K562 (cell line): ENCODE results near the gene GNAI2.

ENCODE experiments used
- ZNF639 ChIP-seq, 2 experiments: fragments of 200-800 bp in 1 of 2; sonication (Bioruptor generic) in 1 of 2; sonication (generic) in 1 of 2; formaldehyde crosslinking in 1 of 2; IDR thresholded peaks in 1 of 2; conservative IDR thresholded peaks in 1 of 2; 2 replicates each; pipeline versions ENCODE4 v1.5.0 to v1.6.1; 2016 to 2020; ENCODE audit warnings: missing compliant biosample characterization in 1 of 2, missing genetic modification characterization in 1 of 2, missing genetic modification reagents in 1 of 2
- ZNF76 ChIP-seq: fragments of 250-450 bp; sonication (Bioruptor Pico); IDR thresholded peaks from 2 replicates; pipeline ENCODE4 v1.4.0; 2020; ENCODE audit warnings: mild to moderate bottlenecking, moderate library complexity, borderline replicate concordance

GRCh38 chr3:50220109-50220508, 15.9 kb upstream of the GNAI2 start:
- TF ChIP-seq ZNF639 (CRISPR knock-in tag; conservative IDR thresholded peaks at IDR 0.05 in 1 of 2, IDR thresholded peaks at IDR 0.05 in 1 of 2) (no peak), ZNF76 (CRISPR knock-in tag) (no peak)
